NCI-H1105 treated with DMSO at 0.1 percent for 48 hours (cell line): ENCODE data around the gene PTPRE.

Experiments
- DNase-seq: peaks from one replicate; lab custom pipeline; 2025; lab: John Stamatoyannopoulos, UW

The PTPRE gene

DNA sequence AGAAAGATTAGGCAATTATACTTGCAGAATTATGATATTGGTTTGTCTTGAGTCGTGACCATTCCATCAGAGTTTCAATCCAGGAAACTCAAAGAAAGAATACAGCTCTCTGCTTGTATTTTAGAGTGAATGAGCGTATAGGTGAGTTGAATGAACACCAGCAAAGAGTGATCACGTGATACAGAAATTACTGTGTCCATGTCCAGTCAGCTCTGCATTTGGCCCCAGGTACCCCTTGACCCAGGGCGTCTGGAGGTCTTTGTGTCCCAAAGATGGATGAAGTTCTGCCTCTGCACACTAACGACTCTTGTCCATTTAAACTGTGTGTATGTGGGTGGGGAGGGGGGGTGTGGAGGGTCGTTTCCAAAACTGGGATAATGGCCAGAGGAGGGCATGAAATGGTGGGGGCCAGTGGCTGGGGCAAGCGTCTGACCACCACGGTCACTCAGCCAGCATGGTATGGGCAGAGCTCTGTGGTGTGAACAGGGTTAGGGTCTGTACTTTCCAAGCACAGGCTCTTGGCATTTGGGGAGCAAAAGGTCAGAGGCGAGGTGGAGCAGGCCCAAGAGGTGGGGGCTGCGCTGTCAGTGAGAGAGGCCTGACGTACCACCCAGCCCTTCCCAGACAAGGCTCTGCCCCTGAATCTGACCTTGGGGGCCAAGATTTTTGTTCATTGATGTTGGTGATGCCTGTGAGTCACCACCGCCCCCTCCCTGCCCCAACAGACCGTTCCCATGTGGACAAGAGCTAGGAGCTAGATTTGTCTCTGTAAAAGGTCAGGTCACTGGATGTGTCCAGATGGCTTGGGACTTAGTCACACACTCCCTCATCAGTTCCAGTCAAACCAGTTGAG is 1.4 kb downstream of the PTPRE start:
- no peak for DNase-seq

DNA sequence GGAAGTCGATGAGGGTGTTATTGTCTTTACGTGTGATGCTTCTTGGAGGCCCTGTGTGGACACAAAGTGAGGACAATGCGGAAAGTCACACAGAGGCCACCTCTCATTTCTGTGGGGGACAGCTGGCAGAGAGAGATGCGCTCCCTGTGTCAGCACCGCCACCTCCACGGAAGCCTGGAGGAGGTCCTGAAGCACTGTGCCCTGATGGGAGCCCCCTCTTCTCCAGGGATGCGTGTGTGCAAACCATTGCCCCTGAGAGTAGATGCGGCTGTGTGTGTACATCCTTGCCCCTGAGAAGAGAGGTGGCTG is 2.0 kb downstream of the PTPRE start:
- no peak for DNase-seq

DNA sequence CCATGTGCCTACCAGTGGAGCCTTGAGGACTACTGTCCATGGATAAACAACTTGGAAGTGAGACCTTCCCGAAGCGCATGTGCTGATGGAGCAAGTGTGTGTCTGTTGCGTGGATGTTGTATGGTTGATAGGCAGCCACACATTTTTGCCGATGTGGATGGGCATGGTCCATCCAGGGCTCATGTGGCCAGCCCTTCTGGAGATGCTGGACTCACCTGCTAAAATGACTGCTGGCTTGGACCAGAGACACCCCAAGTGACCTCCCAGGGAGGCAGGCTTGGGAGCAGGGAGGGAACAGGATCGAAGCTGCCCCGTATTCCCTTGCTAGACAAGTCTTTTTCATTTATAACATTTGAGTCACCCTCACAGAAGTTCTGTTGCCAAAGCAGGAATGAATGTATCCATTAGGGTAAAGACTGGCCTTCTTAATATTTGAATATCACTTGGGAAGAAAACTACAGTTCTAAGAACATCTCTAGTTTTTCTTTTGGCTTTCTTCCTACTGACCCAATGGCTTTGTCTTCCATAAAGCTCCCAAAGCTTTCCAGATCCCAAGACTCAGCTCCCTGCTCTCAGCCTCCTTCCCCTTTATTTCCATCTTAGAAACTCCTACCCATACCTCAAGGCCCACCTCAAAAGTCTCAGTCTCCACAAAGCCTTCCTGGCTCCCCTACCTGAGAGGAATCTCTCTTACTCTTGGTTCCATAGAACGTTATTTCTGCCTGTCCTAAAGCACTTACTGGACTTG is 3.0 kb downstream of the PTPRE start:
- DNase-seq: no peak

DNA sequence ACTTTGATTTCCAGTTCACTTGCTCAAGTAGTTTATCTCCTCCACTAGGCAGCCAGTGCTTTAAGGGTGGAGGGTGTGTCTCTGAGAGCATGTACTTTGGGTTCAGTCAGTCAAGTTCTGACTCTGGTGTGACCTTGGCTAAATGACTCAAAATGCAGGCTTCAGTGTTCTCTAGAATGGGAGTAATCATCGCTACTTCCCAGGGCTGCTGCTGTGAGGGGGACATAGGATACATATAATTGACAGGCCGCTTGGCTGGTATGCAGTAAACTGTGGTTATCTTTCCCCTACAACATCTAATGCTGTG is 3.5 kb downstream of the PTPRE start:
- no peak for DNase-seq

DNA sequence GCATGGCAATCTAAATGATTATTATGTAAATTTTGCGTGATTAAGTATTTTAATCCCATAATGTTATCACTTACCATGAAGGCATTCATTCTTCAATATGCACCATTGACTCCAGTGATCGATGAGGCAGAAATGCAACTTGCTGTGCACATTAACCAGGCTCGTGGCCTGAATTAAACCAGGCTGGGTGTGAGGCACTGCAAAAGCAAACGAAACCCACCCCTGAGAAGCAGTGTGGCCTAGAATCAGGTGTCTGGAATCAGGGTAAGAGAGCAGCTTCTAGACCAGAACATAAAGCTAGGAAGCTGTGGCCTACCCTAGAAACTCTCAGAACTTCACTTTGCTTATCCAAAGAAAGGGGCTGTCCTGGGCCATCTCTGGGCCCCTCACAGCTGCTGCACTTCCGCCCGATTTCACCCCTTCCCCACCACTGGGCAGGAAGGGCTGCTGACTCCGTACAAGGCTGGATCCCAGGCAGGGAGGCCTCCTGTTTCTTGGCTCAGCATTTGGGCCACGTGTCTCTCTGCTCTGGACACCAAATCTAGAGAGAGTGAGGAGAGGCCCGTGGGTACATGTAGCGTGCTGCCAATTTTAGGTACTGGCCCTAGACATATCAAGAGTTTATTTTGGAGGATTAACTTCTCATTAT is 4.4 kb downstream of the PTPRE start:
- DNase-seq: no peak

DNA sequence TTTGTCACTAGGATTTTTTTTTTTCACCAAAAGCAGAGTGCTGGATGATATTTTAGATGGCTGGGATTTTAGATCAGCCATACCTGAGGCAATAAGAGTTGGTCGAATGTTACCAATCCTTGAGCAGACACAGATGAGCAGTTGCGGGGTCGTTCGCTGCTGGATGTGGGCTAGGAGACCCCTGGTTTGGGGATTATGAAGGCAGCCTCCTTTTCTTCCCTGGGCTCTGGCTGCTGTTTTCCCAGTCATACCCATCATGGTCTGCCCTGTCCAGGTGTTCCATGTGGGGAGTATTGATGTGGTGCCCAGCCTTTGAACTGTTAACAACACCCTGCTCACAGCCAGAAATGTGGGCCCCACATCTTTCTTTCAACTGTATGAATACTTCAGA is 5.0 kb downstream of the PTPRE start:
- DNase-seq: no peak

DNA sequence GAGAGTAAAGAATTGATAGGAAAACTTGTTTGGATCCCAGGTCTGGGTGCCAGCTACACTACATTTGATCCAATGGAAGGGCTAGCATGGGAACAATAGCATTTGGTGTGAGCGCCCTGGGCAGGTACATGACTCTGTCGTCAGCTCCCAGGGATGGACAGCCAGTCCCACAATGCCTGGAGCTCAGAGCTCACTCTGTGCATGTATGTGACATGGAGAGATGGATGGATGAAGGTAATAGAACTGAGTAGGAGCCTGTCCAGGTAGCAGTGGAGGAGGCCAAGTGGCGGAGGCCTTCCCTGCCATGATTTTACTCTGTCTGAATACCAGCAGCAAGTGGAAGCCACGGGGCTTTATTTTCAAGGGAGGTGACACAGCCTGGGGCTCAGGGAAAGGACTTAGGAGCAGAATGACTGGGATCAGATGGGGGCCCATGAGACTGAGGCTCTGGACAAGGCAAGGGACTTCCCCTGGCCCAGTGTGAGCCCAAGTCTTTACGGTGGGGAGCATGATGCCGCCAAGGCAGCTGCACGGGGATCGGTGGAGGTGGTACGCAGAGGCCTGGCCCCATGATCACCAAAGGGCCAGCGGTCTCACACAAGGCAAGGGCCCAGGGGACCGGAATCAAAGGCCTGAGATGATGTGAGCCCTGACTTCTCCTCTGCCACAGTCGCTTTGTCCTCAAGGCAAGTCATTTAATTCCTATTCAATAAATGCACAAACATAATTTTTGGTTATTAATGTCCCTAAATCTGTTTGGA is 5.9 kb downstream of the PTPRE start:
- no peak for DNase-seq

DNA sequence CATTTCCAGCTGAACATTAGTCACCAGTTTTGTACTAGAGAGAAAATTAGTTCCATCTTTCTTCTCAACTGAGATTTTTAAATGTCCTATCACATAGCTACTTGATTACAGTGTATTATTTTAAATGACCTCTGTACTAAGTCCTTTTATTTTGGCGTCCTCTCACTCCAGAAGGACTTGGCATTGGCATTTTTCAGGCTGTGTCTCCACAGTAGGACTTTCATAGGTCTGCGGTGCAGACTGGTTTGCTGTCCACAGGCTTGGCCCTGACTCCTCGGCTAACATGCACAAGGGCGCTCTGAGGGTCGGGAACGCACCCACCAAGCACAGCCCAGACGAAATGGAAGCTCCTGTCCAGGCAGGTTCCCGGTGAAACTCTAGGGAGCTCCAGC is 6.5 kb downstream of the PTPRE start:
- DNase-seq: no peak

DNA sequence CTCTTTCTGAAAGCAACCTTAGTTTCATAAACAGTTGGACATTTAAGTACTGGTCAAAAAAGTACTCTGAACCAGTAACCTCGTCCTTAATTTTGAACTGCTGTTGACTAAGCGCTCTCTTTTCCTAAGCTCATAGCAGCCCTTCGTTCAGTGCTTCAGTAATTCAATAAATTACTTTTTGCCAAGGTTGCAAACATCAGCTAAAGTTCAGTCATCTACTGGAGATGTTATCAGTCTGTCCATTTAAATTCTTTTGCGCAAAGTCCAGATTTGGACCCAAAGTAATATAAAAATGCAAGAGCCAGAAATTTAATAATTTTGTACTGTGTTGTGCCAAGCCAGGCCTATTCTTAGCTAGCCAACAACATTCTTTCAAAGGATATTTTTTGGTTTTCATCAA is 8.4 kb downstream of the PTPRE start:
- no peak for DNase-seq

DNA sequence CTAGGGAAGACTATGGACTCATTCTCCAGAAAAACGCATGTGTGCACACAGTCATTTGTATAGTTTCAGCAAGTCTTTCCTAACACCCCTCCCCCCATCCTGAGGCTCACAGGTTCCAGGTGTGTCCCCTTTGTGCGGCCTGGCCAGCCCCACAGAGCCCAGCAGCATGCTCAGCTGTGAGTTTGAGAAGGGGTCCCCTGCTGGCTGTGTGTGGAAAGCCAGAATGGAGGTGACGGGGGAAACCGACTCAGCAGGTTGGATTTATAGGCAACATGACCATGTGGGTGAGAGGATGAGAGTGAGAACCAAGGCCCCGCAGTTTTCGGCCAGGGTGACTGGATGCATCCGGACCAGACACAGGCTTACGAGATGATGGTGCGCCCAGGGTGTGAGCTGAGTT is 9.9 kb downstream of the PTPRE start:
- DNase-seq: no peak

DNA sequence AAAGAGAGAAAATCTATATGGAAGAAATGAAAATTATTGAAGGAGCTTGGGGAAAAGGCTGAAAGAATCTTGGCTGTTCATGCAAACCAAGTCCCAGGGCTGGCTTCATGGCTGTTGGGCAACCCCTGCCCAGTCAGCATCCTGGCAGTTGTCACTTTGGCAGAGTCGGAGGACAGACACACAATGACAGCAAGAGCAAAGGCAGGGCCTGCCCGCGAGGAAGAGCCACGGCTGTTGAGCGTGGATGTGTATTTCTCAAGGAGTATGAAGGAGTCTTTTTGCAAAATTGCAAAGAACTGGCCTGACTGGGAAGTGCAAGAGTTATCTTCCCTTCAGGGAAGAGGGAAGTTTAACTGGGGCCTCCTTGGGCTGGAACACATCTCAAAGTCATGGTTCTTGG is 11.7 kb downstream of the PTPRE start:
- no peak for DNase-seq

DNA sequence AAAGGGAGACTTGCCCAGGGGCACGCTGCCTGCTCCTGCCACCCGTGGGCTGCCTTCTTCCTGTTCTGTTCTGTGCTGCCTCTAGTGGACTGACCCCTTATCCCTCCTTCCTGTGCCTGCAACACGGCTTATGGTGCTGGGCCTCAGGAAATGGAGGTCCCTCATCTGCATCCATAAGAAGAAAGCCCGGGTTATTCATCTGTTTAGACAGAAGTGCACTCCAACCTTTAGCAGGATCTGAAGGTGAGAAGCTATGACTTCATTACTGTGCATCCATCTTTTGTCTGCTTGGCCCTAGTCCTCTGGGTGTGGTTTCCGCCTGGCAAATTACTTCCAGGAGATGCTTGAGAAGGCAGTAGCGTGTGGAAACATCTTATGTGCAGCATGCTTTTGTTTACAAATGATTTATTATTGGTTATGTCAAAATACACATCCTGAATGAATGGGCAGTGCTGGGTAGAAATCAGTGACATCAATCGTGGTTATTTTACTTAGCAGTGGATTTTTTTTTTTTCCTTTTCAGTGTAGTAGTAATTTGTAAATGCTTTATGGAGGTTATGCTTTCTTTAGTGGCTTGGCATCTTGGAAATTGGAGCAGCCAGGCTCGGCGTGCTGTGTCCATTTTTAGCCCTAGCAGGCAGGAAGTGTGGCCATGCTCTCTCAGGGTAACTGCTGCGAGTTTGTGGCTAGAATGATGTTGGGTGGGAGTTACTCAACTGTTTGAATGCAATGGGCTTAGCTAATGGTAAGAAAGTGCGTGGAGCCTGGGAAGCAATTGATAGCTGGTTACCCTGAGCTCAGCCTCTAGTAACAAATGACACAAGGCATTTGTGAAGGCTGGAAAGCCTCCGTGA is 12.7 kb downstream of the PTPRE start:
- DNase-seq: no peak

DNA sequence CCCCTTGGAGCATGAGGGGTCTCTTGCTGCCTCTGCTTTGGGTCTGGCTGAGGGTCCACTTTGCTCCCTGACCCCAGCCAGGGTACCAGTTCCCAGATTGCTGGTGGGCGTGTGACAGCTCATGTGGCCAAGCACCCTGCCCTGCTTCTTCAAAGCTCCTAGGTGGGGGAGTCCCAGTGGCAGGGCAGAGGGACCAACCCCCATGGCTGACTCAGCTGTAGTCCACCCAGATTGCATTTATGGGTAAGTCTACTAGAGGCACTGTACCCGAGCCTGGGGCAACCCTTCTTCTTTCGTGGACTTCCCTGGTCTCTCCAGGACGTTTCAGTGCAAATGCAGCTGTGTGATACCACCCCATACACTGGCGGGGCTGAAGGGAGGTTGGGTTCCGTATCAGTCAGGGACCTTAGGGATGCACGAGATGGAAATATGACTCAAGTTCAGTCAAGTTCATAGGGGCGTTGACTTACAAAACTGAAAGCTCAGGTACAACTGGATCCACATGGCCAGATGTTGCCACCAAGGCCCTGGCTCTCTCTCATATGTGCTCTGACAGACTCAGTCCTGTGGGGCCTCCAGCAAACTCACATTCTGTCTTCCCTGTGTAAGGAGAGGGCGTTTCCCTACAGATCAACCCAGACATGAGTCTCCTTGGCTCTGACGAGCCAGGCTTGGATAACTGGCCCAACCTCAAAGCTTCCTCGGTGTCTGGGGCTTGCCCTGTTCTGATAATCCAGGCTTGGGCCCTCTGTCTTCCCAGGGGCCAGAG is 13.6 kb downstream of the PTPRE start:
- no peak for DNase-seq

DNA sequence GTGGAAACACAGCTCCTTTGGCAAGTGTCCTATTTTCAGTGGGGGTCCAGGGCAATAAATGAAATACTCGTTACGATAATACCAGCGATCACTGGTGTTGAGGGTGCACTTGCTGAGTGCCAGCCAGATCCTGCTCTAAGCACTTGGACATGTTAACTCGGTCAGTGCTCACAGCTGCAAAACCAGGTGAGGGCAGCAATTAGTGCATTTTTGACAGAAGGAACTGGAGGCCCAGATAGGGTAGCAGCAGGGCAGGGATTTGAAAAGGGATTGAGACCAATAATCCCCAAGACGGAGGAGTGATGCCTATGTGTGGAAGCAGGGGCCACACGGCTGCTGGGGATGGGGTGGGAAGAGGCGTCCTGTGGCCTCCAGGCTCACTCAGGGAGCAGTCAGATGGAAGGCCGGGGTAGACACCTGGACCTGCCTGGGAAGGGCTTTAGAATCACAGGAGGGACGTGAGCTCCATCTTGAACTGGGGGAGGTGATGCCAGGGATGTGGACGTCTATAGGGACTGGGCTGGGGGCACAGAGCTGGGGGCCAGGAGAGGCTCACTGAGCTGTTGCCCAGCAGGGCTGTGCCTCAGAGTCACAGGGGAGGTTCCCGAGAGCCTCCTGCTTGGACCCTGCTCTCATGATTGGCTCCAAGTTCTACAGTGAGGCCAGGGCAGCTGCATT is 14.3 kb downstream of the PTPRE start:
- DNase-seq: no peak

DNA sequence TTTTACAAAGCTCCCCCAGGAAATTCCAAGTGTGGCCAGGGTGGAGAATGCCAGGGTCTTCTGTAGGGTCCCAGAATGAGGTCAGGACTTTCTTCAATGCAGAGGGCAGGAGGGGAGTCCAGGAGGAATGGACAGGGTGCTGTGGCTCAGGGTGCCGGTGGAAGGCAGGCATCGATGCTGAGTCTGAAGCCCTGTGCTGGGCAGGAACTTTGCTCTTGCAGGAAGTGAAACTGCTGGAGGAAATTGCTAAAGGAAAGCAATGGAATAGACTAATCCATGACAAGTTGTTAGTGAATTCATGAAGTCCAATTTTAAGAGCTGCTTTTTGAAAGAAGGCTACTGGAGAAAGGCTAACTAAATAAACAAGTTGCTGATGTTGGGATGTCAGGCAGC is 14.8 kb downstream of the PTPRE start:
- no peak for DNase-seq

DNA sequence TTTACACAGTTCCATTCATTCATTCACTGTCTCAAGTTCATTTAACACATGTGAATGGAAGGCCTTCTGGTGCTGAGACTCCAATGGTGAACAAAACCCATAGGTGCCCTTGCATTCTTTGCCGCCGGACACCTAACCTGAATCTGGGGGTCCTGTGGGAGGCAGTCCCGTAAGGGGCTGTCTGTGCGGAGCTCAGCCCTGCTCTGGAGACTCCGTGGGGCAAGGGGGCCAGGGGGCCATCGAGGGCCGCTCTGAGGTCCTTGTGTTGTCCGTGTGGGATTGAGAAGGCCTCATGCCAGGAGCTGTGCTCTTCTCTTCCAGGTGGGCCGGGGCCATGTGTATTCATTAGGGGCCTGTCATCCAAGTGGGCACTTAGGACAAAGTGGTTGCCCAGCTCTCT is 15.3 kb downstream of the PTPRE start:
- no peak for DNase-seq

DNA sequence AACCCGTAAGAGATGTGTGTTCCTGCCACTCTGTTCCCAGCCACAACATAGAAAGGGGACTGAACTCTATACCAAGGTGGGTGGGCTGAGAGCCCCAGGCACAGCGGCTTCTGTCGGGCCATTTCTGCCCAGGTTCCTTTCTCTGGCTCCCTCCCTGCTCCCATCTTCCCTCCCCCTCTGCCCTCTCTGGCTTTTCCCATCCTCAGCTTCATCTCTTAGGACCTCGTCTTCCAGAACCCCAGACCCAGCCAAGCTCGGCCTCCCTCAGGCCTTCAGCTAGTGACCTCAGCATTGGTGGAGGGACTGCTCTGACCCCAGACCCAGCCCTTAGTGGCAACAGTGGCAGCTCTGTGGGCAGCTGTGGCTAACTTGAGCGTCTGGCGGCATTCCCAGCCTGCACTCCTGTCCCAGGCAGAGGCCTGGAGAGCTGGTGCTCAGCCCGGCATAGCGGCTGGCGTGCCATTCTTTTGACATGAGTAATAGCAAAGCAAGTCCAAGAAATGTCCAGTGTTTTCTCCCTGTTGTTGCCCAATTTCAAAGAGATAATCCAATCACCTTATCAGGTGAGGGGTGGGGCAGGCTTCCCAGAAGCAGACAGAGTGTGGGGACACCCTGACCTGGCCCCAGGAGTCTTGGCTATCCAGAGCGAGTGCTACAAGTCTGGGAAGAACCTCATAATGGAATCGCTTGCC is 15.9 kb downstream of the PTPRE start:
- no peak for DNase-seq

DNA sequence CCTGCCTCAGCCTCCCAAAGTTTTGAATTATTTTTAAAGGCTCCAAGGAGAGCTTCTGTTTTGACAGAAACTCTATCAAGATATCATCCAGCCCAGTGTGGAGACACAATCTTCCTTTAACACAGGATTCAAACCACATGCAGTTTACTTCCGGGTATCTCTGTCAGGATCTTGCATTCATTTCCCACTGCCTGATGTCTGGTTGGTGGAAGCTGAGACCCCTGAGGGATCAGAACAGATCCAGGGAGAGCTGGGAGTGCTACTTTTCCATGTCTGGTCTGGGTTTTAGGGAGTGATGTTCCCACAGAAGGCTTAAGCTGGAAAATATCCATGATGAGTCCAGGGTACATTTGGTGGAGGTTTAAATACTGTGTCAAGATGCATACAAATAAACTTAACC is 16.7 kb downstream of the PTPRE start:
- DNase-seq: no peak

DNA sequence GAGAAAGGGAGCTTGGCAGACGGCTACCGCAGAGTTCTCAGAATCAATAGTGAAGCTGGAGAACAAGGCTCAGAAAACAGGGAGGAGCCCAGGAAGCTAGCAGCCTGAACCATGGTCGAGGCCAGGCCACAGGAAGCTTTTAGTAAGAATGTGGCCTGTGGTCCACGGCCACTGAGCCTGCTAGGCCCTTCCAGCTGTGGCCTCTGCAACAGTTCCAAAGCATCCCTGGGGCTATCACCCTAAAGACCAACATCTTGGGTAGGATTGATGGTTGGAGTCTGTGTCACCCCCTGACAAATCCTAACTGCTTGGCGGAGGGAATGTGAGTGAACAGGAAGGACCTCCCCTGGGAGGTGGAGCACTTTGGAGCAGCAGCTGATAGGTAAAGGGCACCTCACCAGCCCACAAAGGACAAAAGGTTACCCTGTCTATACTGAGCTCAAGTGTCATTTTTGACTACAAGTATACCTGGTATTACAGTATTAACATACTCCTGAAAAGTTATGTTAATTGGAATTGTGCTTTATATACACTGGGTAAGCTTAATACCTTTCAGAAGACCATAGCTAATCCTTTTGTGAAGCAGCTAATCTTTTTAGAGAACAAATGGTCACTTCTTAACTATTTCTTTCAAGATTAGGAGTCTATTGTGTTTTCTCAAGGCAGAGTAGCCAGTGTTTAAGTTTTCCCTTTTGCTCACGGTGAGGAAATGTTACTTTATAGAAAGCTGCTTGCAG is 18.7 kb downstream of the PTPRE start:
- DNase-seq: no peak
